K562 (cell line): ENCODE measurements around the gene ATXN7. TPM values are rescaled to one million over a fixed set of nuclear protein-coding genes. Genes with fewer than 3 reads are reported as not detected.

Experiments used
- ATAC-seq: fragments of 200-7000 bp; cut with Tn5 transposase; 3 replicates; pipeline ENCODE4 v1.9.1; 2020; ENCODE audit warnings: moderate library complexity
- BruUV-seq: library from RNA; stranded (reverse); fragments of 400-500 nt; replicated peaks from 2 replicates; lab custom pipeline; 2021; lab: Mats Ljungman, UMichigan
- CTCF ChIA-PET: fragments of 300-600 bp; formaldehyde crosslinking; extraction: SDS; loops from one replicate; lab custom pipeline; 2021; ENCODE audit warnings: low intra/inter-chr PET ratio; lab: Yijun Ruan, JAX
- POLR2A ChIA-PET: fragments of 300-600, 350-650 bp; sonication (Branson Sonifier 250); formaldehyde crosslinking; extraction: SDS; loops from one replicate; lab custom pipeline; 2021; ENCODE audit warnings: antibody characterized with exemption, inconsistent platforms; lab: Yijun Ruan, JAX
- DNase-seq, 4 experiments: peaks; one replicate each; pipeline versions ENCODE4 v3.0.0 to v3.0.0-alpha.2; 2011 to 2018; ENCODE audit warnings: low spot score in 3 of 4, mixed read lengths in 3 of 4; ENCODE audit errors: extremely low read depth in 1 of 4
- FAIRE-seq: peaks from 2 replicates; lab custom pipeline; 2011; peaks lifted over from hg19 to GRCh38; lab: Jason Lieb, UNC
- H2AFZ ChIP-seq: 2 replicates; pipeline ENCODE4 v1.6.0; 2011; ENCODE audit warnings: low read depth, low read length, control low read depth, inconsistent platforms
- H3K27ac ChIP-seq: fragments of 200-600 bp; 3 replicates; pipeline ENCODE4 v1.8.0; 2011; ENCODE audit warnings: low read depth, mild to moderate bottlenecking, control low read depth, inconsistent platforms, low read length, moderate library complexity, mixed read lengths; ENCODE audit errors: extremely low read depth
- H3K27me3 ChIP-seq, 2 experiments: fragments of 300-600 bp in 1 of 2; 2 replicates in 1 of 2; 3 replicates in 1 of 2; pipeline versions ENCODE4 v1.6.0 to v1.8.0; 2011; ENCODE audit warnings: inconsistent platforms in 2 of 2, low read length in 2 of 2, mild to moderate bottlenecking in 1 of 2, mixed read lengths in 1 of 2, moderate library complexity in 1 of 2; ENCODE audit not compliant: control insufficient read depth in 2 of 2, insufficient read depth in 2 of 2
- H3K36me3 ChIP-seq: fragments of 300-600 bp; 3 replicates; pipeline ENCODE4 v1.8.0; 2011; ENCODE audit warnings: mild to moderate bottlenecking, low read length, inconsistent platforms; ENCODE audit not compliant: control insufficient read depth, insufficient read depth
- H3K4me1 ChIP-seq, 2 experiments: fragments of 200-600 bp in 1 of 2; replicated peaks in 1 of 2; 2 replicates in 1 of 2; 3 replicates in 1 of 2; pipeline versions ENCODE4 v1.5.1 to v1.8.0; 2011; ENCODE audit warnings: inconsistent platforms in 2 of 2, low read length in 2 of 2, mild to moderate bottlenecking in 1 of 2, mixed read lengths in 1 of 2, moderate library complexity in 1 of 2; ENCODE audit not compliant: control insufficient read depth in 2 of 2, insufficient read depth in 2 of 2
- H3K4me2 ChIP-seq: 2 replicates; pipeline ENCODE4 v1.6.1; 2011; ENCODE audit warnings: low read length, control low read depth, inconsistent platforms, mixed read lengths; ENCODE audit not compliant: insufficient read depth
- H3K4me3 ChIP-seq: fragments of 200-600 bp; sonication (generic), shearing (Covaris generic); 2 replicates; pipeline ENCODE4 v1.5.1; 2016; ENCODE audit warnings: control low read depth, inconsistent platforms
- H3K79me2 ChIP-seq: fragments of 200-600 bp; 3 replicates; pipeline ENCODE4 v1.8.0; 2011; ENCODE audit warnings: low read length, inconsistent platforms; ENCODE audit not compliant: control insufficient read depth, insufficient read depth
- H3K9ac ChIP-seq, 2 experiments: 2 replicates each; pipeline versions ENCODE4 v1.6.0 to v1.6.1; 2011; ENCODE audit warnings: low read depth in 2 of 2, low read length in 2 of 2, control low read depth in 1 of 2, inconsistent platforms in 1 of 2, mild to moderate bottlenecking in 1 of 2, mixed read lengths in 1 of 2; ENCODE audit not compliant: insufficient read depth in 1 of 2
- H3K9me1 ChIP-seq: one replicate; pipeline ENCODE4 v1.6.0; 2011; ENCODE audit warnings: inconsistent platforms, mild to moderate bottlenecking, low read length, moderate library complexity; ENCODE audit not compliant: control insufficient read depth, insufficient read depth
- H3K9me3 ChIP-seq: replicated peaks from 2 replicates; pipeline ENCODE4 v1.5.1; 2011; ENCODE audit warnings: low read depth, low read length, inconsistent platforms; ENCODE audit not compliant: control insufficient read depth, insufficient read depth
- H4K20me1 ChIP-seq: replicated peaks from 2 replicates; pipeline ENCODE4 v1.6.1; 2011; ENCODE audit warnings: low read length, inconsistent platforms, mixed read lengths; ENCODE audit not compliant: control insufficient read depth, insufficient read depth
- WGBS: fragments of 100-300 bp; shearing (Covaris generic); methylation state at CpG from one replicate; pipeline ENCODE4 v1.1.6; 2016; ENCODE audit warnings: low coverage, mixed read lengths; ENCODE audit not compliant: insufficient coverage; ENCODE audit errors: missing lambda C conversion rate; 5-methylcytosine and 5-hydroxymethylcytosine counted together
- in situ Hi-C: fragments of 300-500 bp; cut with MboI; formaldehyde crosslinking; loops from 4 replicates; pipeline ENCODE4 v1.15.0; 2018; ENCODE audit warnings: inconsistent platforms, mixed read lengths
- intact Hi-C: fragments of 100-400 bp; cut with micrococcal nuclease; formaldehyde crosslinking; loops from 2 replicates; pipeline ENCODE4 v1.14.2; 2022
- polyA plus RNA-seq, 8 experiments: library from polyadenylated mRNA; depleted of rRNA in 4 of 8; stranded (reverse) in 5 of 8; unstranded in 3 of 8; fragments of >200 nt; fragmentation: Nextera tagmentation in 2 of 8; fragmentation: Illumina TruSeq in 1 of 8; extraction: Ambion mirVana in 2 of 8; extraction: Trizol in 1 of 8; gene quantifications; 2 replicates each; pipeline versions ENCODE4 v1.2.1 to v1.2.3, GENCODE V29; 2011 to 2014; ENCODE audit warnings: inconsistent platforms in 1 of 8, missing spikeins in 1 of 8
- total RNA-seq, 7 experiments: library from RNA; depleted of rRNA in 6 of 7; stranded (reverse); fragments of >200 nt in 6 of 7; fragmentation: Illumina TruSeq in 2 of 7; extraction: Trizol in 2 of 7; gene quantifications; 2 replicates each; pipeline versions ENCODE4 v1.2.1 to v1.2.3, GENCODE V29; 2011 to 2021; ENCODE audit warnings: low replicate concordance in 1 of 7
- TF ChIP-seq, protein P1 (sequence below): fragments of 450-650 bp; IDR thresholded peaks from 2 replicates; pipeline ENCODE4 v1.6.1; 2017; ENCODE audit warnings: antibody characterized with exemption, mild to moderate bottlenecking
- TF ChIP-seq, protein P2 (sequence below), 2 experiments: fragments of 450-650 bp in 1 of 2; sonication (generic) in 1 of 2; formaldehyde crosslinking in 1 of 2; IDR thresholded peaks; 2 replicates each; pipeline versions ENCODE4 v1.7.1 to v1.9.0; 2016 to 2022; ENCODE audit warnings: inconsistent platforms in 1 of 2, mild to moderate bottlenecking in 1 of 2, missing genetic modification reagents in 1 of 2

Gene ATXN7
- total and polyA plus RNA-seq, 9 of the 15 experiments (the other 6 are each of a cell fraction or from before 2014, with no cell fraction given): 0.41 to 9.2 (median 6.7) TPM

DNA sequence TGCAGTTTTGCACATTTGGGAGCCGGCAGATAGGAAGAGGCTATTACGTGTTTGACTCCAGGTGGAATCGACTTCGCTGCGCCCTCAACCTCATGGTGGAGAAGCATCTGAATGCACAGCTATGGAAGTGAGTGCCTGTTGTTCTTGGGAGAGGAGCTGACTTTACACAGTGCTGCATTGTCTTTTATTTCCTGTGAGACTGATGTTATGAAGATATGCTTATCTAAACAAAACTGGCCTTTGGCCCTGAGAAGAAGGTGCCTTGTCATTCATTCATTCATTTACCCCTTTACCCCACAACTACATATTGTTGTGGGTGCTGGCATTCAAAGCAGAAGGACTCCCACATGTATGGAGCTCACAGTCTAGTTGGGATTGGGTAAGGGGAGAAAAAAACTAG is 127.1 kb downstream of the ATXN7 start (continued):
- TF ChIP-seq, protein P1, sequence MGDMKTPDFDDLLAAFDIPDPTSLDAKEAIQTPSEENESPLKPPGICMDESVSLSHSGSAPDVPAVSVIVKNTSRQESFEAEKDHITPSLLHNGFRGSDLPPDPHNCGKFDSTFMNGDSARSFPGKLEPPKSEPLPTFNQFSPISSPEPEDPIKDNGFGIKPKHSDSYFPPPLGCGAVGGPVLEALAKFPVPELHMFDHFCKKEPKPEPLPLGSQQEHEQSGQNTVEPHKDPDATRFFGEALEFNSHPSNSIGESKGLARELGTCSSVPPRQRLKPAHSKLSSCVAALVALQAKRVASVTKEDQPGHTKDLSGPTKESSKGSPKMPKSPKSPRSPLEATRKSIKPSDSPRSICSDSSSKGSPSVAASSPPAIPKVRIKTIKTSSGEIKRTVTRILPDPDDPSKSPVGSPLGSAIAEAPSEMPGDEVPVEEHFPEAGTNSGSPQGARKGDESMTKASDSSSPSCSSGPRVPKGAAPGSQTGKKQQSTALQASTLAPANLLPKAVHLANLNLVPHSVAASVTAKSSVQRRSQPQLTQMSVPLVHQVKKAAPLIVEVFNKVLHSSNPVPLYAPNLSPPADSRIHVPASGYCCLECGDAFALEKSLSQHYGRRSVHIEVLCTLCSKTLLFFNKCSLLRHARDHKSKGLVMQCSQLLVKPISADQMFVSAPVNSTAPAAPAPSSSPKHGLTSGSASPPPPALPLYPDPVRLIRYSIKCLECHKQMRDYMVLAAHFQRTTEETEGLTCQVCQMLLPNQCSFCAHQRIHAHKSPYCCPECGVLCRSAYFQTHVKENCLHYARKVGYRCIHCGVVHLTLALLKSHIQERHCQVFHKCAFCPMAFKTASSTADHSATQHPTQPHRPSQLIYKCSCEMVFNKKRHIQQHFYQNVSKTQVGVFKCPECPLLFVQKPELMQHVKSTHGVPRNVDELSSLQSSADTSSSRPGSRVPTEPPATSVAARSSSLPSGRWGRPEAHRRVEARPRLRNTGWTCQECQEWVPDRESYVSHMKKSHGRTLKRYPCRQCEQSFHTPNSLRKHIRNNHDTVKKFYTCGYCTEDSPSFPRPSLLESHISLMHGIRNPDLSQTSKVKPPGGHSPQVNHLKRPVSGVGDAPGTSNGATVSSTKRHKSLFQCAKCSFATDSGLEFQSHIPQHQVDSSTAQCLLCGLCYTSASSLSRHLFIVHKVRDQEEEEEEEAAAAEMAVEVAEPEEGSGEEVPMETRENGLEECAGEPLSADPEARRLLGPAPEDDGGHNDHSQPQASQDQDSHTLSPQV: no peak

DNA sequence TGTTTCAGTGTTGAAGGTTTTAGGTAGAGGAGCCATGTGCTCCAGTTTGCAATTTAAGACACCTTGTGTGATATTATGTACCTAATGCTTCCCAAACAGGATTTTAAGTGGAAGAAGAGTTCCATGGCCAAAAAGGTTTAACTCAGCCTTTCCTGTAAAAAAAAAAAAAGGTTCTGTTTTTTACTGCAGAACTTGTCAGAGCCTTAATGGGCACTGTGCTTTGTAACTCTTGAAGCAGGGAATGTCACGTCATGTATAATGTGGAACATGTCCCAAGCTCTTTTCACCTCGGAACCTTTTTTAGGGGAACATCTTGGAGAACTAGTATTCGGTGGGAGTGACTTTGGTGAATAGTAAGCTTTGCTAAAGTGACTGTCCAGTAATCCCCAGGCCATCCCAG is 128.0 kb downstream of the ATXN7 start:
- no peak overlapping the region for H3K27ac ChIP-seq
- WGBS: 82% methylated on average over 3 of the region's 3 CpGs
- DNase-seq (no peak), ATAC-seq (no peak), FAIRE-seq (no peak)
- H3K79me2 ChIP-seq: no peaks in the 10 kb centered on the region
- ChIA-PET POLR2A (no interaction called here), CTCF (no interaction called here)
- no peak overlapping the region for H2AFZ ChIP-seq
- intact Hi-C loops (loop anchor here (2.0 kb wide), 1 partner anchor 29 kb away; no protein-coding TSS in a partner anchor), in situ Hi-C loops (no loop called here)
- H3K4me2 ChIP-seq: no peak overlapping the region
- no peak overlapping the region for H3K9ac ChIP-seq
- no peak overlapping the region for H3K4me3 ChIP-seq
- H3K9me3 ChIP-seq: no peaks in the 10 kb centered on the region
- H3K27me3 ChIP-seq: no peaks in the 10 kb centered on the region
- no TSS peak for BruUV-seq
- no peaks in the 10 kb centered on the region for H3K4me1 ChIP-seq
- peaks cover 91% of the 10 kb centered on the region; the same call in 2 of the 3 replicates for H3K36me3 ChIP-seq
- no peaks in the 10 kb centered on the region for H3K9me1 ChIP-seq
- no peaks in the 10 kb centered on the region for H4K20me1 ChIP-seq
- TF ChIP-seq, protein P2, sequence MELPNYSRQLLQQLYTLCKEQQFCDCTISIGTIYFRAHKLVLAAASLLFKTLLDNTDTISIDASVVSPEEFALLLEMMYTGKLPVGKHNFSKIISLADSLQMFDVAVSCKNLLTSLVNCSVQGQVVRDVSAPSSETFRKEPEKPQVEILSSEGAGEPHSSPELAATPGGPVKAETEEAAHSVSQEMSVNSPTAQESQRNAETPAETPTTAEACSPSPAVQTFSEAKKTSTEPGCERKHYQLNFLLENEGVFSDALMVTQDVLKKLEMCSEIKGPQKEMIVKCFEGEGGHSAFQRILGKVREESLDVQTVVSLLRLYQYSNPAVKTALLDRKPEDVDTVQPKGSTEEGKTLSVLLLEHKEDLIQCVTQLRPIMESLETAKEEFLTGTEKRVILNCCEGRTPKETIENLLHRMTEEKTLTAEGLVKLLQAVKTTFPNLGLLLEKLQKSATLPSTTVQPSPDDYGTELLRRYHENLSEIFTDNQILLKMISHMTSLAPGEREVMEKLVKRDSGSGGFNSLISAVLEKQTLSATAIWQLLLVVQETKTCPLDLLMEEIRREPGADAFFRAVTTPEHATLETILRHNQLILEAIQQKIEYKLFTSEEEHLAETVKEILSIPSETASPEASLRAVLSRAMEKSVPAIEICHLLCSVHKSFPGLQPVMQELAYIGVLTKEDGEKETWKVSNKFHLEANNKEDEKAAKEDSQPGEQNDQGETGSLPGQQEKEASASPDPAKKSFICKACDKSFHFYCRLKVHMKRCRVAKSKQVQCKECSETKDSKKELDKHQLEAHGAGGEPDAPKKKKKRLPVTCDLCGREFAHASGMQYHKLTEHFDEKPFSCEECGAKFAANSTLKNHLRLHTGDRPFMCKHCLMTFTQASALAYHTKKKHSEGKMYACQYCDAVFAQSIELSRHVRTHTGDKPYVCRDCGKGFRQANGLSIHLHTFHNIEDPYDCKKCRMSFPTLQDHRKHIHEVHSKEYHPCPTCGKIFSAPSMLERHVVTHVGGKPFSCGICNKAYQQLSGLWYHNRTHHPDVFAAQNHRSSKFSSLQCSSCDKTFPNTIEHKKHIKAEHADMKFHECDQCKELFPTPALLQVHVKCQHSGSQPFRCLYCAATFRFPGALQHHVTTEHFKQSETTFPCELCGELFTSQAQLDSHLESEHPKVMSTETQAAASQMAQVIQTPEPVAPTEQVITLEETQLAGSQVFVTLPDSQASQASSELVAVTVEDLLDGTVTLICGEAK (IDR thresholded peaks at IDR 0.05): no peak
- TF ChIP-seq, protein P2 (CRISPR knock-in tag; IDR thresholded peaks at IDR 0.05): no peak
